Nephron progenitor cell (in vitro differentiated cells): Measurements from ENCODE around the gene IFNA4.

Experiments used
- DNase-seq: peaks from one replicate; pipeline ENCODE4 v3.0.0; 2021
- H3K27ac Mint-ChIP-seq: 2 replicates; pipeline ENCODE4 v1.8.0; 2021; ENCODE audit warnings: mild to moderate bottlenecking, moderate library complexity, mixed read lengths
- H3K27me3 Mint-ChIP-seq: 2 replicates; pipeline ENCODE4 v1.8.0; 2021; ENCODE audit warnings: mild to moderate bottlenecking, low read depth, mixed read lengths; ENCODE audit not compliant: poor library complexity
- H3K36me3 Mint-ChIP-seq: 2 replicates; pipeline ENCODE4 v1.8.0; 2021; ENCODE audit warnings: low read depth, mixed read lengths
- H3K4me1 Mint-ChIP-seq: 2 replicates; pipeline ENCODE4 v1.8.0; 2021; ENCODE audit warnings: mixed read lengths
- H3K4me3 Mint-ChIP-seq: 2 replicates; pipeline ENCODE4 v1.8.0; 2021; ENCODE audit warnings: mild to moderate bottlenecking, moderate library complexity, mixed read lengths
- H3K9me3 Mint-ChIP-seq: 2 replicates; pipeline ENCODE4 v1.8.0; 2021; ENCODE audit warnings: mild to moderate bottlenecking, moderate library complexity, mixed read lengths
- TF ChIP-seq, protein P1 (sequence below): fragments of 200-600 bp; sonication (generic); IDR thresholded peaks from 2 replicates; pipeline ENCODE4 v1.5.0; 2021; ENCODE audit warnings: antibody characterized with exemption

Gene IFNA4

DNA sequence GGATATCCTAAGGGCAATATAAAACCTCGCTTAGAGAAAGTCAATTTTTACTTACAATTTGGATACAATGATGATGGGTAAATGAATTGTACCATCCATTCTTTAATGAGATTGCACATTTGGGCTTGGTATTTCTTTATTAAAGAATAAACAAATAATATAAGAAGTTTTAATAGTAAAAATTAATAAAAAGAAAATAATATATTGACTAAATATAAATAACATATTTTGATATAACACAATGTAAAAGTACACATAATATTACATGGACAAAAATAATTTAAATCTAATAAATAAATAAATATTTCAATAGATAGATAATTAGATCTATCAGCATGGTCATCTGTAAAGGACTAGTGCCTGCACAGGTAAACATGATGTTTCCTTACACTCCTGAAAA is 21.9 kb downstream of the IFNA4 start:
- Mint-ChIP-seq H3K27me3 (peaks cover 5% of the 10 kb centered on the region), H3K36me3 (no peaks in the 10 kb centered on the region), H3K27ac (no peak overlapping the region), H3K4me3 (no peak overlapping the region), H3K4me1 (peaks cover under 1% of the 10 kb centered on the region), H3K9me3 (peaks cover 17% of the 10 kb centered on the region)
- DNase-seq, result no peak
- TF ChIP-seq, protein P1, sequence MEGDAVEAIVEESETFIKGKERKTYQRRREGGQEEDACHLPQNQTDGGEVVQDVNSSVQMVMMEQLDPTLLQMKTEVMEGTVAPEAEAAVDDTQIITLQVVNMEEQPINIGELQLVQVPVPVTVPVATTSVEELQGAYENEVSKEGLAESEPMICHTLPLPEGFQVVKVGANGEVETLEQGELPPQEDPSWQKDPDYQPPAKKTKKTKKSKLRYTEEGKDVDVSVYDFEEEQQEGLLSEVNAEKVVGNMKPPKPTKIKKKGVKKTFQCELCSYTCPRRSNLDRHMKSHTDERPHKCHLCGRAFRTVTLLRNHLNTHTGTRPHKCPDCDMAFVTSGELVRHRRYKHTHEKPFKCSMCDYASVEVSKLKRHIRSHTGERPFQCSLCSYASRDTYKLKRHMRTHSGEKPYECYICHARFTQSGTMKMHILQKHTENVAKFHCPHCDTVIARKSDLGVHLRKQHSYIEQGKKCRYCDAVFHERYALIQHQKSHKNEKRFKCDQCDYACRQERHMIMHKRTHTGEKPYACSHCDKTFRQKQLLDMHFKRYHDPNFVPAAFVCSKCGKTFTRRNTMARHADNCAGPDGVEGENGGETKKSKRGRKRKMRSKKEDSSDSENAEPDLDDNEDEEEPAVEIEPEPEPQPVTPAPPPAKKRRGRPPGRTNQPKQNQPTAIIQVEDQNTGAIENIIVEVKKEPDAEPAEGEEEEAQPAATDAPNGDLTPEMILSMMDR, result no peak

DNA sequence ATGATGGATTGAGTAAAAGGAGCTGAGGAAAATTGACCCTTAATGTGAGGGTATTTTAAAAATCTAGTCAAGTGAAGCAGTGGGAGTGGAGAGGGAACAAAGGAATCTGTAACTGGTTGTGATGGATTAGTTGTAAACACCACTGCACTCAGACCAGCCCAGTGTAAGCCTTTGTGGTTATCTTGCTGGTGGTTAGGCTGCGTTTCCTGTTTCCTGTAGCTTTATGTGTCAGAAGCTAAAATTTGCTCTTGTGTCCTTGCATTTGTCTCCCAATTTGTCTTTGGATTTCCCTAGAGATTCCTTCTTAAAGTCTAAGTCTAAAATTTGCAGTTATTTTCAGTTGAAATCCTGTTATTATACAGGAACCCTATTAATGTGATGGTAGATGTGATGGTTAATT is 27.2 kb downstream of the IFNA4 start:
- peaks cover 8% of the 10 kb centered on the region for H3K4me1 Mint-ChIP-seq
- no peak for DNase-seq
- TF ChIP-seq, protein P1, result no peak
- peaks cover 3% of the 10 kb centered on the region for H3K27me3 Mint-ChIP-seq
- no peaks in the 10 kb centered on the region for H3K36me3 Mint-ChIP-seq
- peaks cover 19% of the 10 kb centered on the region for H3K9me3 Mint-ChIP-seq
- H3K4me3 Mint-ChIP-seq, result no peak overlapping the region
- peak overlapping the region; percentile 47 for H3K27ac Mint-ChIP-seq

DNA sequence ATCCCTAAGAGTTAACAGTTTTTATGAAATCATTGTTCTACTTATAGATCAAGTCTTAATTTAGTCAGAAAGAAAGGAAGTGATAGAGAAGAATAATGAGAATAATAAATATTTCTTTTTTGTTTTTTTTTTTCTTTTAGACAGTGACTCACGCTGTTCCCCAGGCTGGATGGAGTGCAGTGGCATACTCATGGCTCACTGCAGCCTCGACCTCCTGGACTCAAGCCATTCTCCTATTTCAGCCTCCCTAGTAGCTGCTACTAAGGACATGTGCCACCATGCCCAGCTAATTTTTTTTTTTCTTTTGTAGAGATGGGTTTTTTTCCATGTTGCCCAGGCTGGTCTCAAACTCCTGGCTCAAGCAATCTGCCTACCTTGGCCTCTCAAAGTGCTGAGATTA is 31.9 kb downstream of the IFNA4 start:
- Mint-ChIP-seq H3K4me1 (peaks cover 19% of the 10 kb centered on the region), H3K27me3 (peaks cover 3% of the 10 kb centered on the region), H3K4me3 (no peak overlapping the region), H3K9me3 (peaks cover 2% of the 10 kb centered on the region), H3K27ac (no peak overlapping the region), H3K36me3 (no peaks in the 10 kb centered on the region)
- no peak for DNase-seq
- TF ChIP-seq, protein P1, result no peak

DNA sequence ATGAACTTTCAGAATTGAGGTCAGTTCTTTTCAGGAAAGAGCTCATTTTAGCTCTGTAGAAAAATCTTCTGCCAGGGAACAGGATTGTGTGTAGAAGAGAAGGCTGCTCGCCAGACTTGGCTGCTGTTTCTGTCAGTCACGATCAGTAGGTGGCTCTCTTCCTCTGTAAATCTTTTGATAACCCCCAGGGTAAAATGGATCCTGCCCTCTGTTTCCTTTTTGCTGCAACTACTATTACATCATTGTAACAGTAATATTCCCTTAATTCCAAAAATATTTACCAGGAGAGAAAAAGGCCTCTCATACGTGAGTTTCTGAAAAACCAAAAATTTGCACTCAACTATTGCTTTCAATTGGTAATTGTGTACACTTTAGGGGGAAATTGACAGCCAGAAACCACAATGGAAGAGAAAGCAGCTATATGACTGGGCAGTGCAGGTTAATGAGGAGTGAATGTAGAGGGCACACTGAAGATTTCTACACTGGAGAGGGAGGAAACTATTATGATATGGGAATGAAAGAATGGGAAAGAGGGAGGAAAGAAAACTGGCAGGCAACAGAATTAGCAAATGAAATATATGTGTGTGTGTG is 33.3 kb downstream of the IFNA4 start:
- Mint-ChIP-seq H3K9me3 (peaks cover 4% of the 10 kb centered on the region), H3K36me3 (no peaks in the 10 kb centered on the region), H3K27ac (no peak overlapping the region), H3K27me3 (peaks cover 3% of the 10 kb centered on the region), H3K4me3 (no peak overlapping the region), H3K4me1 (peaks cover 11% of the 10 kb centered on the region)
- TF ChIP-seq, protein P1, result no peak
- DNase-seq, result peak; percentile 7

DNA sequence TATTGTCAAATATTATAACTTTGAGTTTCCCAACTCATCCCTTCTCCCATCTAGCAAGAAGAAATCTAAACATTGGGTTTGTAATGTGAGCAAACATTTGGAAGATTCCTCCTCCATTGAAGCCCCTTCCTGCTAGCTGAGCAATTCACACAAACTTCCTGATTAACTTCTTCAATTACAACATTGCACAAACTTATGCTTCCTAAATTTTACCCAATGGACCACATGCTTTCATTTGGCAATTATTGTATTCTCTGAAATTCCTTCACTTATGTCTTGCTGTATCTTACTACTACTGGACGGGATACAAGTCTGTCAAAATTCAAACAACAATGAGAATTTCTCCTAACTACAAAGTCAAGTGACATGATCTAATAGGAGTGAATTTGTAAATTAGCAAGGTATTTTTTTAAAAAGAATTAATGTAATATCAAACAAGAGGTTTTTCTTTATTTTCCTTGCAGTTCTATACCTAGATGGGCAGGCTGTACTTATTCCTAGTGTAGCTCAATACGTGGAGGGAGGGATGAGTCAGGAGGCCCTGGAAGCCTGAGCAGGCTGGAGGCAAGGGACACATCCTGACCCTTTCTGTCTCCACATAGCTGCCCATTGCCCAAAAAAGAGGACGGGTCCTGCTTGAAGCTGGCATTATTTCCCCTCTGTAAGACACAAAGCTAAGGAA is 33.9 kb downstream of the IFNA4 start:
- H3K9me3 Mint-ChIP-seq, result peaks cover 10% of the 10 kb centered on the region
- H3K4me3 Mint-ChIP-seq, result no peak overlapping the region
- no peaks in the 10 kb centered on the region for H3K36me3 Mint-ChIP-seq
- no peak overlapping the region for H3K27ac Mint-ChIP-seq
- TF ChIP-seq, protein P1, result no peak
- DNase-seq, result peak; percentile 8
- peaks cover 3% of the 10 kb centered on the region for H3K27me3 Mint-ChIP-seq
- H3K4me1 Mint-ChIP-seq, result peaks cover 11% of the 10 kb centered on the region

DNA sequence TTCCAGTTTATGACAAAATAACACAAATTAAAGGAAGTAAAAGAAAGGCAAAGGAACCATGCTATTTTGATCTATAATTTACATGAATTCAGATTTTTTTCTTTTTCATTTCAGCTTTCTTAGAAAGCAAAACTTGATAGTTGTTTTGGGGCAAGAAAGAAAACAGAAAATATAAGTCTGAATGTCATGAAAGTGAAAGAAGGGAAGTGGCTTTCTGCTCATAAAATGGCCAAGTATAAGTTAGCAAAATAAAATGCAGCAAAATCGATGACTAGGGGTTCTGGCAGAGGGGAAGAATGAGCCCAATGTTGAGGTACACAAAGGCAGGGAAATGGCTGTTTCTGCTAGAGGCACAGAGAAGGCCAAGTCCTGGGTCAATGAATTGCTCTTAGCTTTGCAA is 42.8 kb downstream of the IFNA4 start:
- TF ChIP-seq, protein P1, result no peak
- H3K4me1 Mint-ChIP-seq, result no peaks in the 10 kb centered on the region

More for the DNA sequence above, 42.8 kb downstream of the IFNA4 start:
- peaks cover 6% of the 10 kb centered on the region for H3K27me3 Mint-ChIP-seq
- no peak for DNase-seq
- no peaks in the 10 kb centered on the region for H3K36me3 Mint-ChIP-seq
- H3K9me3 Mint-ChIP-seq, result peaks cover 22% of the 10 kb centered on the region
- H3K4me3 Mint-ChIP-seq, result no peak overlapping the region
- H3K27ac Mint-ChIP-seq, result no peak overlapping the region
